LoVo (cell line): ENCODE results near the gene TRPM5.

ENCODE experiments used
- DNase-seq: peaks from one replicate; pipeline ENCODE4 v3.0.0-alpha.2; 2016; ENCODE audit warnings: low spot score

The TRPM5 gene

DNA sequence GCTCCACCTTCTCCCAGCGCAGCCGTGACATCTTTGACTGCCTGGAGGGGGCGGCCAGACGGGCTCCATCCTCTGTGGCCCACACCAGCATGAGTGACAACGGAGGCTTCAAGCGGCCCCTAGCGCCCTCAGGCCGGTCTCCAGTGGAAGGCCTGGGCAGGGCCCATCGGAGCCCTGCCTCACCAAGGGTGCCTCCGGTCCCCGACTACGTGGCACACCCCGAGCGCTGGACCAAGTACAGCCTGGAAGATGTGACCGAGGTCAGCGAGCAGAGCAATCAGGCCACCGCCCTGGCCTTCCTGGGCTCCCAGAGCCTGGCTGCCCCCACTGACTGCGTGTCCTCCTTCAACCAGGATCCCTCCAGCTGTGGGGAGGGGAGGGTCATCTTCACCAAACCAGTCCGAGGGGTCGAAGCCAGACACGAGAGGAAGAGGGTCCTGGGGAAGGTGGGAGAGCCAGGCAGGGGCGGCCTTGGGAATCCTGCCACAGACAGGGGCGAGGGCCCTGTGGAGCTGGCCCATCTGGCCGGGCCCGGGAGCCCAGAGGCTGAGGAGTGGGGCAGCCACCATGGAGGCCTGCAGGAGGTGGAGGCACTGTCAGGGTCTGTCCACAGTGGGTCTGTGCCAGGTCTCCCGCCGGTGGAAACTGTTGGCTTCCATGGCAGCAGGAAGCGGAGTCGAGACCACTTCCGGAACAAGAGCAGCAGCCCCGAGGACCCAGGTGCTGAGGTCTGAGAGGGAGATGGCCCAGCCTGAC lies 41.2 kb downstream of the TRPM5 start:
- DNase-seq = no peak

DNA sequence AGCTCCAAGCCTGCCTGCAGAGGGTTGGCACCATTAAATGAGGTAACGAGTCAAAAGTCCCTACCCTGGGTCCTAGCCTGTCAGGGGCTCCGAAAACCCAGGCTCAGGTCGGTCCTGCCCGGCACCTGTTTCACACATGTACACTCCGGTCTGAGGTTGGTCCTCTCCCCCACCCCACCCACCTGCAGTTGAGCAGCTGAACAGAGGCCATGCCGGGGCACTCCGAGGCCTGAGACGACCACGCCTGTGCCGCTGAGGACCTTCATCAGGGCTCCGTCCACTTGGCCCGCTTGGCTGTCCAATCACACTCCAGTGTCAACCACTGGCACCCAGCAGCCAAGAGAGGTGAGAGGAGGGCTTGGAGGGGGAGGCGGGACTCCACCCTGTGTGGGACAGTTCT lies 42.2 kb downstream of the TRPM5 start:
- no peak for DNase-seq

DNA sequence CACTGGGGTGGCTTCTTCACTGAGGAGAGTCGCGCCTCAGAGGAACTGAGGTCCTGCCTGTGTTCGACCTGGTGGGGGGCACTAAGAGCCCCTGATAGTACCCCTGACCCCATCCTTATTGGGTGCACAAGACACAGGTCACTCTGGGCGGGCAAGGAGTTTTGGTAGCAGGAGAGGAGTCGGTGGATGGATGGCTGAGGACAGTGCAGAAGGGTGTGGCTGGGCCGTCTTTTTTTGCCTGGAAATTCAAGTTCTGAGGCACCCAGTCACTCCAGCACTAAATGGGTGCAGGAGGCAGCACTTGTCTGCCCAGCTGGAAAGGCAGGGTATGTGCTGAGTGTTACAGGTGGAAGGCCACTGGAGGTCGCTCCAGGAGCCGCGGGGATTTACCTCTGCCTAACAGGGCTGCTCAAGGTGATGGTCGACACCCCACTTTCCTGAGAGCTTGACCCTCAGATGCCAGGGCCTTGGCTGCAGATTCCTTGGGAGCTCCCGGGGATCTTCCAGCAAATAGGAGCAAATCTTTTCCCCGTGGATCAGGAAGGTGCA lies 42.8 kb downstream of the TRPM5 start:
- no peak for DNase-seq

DNA sequence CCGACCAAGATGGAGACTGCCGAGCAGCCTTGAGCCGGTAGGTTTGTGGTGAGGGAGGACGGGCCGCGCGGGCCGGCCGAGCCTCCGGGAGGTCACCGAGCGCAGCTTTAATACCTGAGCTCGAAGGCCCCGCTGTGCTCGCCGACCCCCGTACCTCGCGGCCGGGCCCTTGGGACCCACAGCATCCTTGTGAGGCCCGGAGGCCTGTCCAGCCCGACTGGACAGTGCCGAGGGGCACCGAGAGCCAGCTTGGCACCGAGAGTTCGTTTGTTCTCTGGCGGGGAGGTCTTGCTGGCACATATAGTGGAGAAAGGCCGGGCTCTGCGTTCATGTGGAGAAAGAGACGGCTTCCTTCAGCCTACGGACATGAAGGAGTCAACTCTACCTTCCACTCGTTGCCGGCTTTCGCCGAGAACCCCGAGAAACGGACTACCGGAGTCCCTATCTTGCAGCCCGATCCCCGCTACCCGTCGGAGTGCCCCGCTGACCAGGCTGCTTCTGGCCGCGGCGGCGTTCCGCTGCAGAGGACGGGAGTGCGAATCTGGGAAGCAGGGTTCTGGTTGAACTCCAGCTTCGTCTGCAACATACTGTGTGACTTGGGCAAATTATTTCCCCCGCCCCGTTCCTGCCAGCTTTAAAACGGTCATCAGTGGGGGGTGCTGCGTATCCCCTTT lies 43.4 kb downstream of the TRPM5 start:
- DNase-seq = no peak

DNA sequence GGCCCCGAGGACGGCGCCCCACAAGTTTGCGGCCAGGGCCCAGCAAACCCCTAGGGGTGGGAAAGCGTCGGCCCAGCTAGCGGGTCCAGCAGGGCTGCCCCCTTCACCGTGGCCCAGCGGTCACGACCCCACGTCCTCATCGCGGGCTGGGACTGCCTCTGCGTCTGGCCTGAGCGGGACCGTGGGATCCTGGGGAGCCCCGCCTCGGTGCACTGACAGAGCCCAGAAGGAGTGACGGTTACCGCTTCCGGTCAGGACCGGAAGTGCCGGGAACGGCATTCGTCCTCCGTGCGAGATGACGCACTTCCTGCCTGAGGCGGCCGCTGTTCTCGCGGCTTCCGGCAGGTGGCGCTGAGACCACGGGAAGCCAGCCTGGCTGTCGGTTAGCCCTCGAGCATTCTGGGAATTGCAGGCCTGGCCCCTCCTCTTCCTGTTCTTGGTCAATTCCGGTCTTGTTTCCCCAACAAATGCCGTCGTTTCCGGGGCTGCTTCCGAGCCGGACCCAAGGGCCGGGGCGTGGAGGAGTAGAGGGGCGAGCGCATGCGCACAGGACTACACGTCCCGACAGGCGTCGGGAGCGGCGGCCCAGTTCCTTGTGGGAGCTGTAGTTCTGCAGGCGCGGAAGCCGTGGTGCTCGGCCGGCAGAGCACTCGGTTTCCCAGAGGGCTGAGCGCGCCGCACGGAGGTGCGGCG lies 44.1 kb downstream of the TRPM5 start, which contains the start of gene TSSC4:
Gene TSSC4, plus strand, starts transcription at position 682 of the 693 bp plus-strand sequence. CDS start 1,884 bp downstream, outside the sequence.
- DNase-seq = peak; percentile 100

DNA sequence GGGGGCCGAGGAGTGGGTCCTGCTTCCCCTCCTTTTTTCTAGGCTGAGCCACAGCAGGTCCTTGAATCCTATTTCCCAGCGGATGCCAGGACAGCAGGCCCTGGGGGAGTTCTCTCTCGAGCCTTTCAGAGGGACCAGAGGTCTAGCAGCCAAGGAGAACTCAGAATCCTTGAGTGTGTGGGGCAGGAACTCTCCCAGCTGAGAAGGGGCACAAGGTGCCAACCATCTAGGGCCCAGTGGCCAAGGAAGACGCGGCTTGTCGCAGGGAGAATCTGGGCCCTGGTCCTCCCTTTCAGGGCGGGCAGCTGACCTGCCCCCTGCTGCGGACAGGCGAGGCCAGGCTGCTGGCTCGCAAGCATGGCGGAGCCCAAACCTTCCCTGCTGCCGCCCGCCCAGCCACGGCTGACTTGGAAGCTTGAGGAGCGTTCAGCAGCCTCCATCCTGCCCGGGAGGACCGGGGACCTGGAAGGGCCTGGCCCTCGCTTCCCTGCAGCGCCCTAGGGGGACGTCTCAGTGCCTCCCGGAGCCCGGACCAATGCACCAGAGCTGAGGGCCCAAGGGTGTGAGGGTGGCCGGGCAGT lies 44.7 kb downstream of the TRPM5 start:
- peak; percentile 25 for DNase-seq

DNA sequence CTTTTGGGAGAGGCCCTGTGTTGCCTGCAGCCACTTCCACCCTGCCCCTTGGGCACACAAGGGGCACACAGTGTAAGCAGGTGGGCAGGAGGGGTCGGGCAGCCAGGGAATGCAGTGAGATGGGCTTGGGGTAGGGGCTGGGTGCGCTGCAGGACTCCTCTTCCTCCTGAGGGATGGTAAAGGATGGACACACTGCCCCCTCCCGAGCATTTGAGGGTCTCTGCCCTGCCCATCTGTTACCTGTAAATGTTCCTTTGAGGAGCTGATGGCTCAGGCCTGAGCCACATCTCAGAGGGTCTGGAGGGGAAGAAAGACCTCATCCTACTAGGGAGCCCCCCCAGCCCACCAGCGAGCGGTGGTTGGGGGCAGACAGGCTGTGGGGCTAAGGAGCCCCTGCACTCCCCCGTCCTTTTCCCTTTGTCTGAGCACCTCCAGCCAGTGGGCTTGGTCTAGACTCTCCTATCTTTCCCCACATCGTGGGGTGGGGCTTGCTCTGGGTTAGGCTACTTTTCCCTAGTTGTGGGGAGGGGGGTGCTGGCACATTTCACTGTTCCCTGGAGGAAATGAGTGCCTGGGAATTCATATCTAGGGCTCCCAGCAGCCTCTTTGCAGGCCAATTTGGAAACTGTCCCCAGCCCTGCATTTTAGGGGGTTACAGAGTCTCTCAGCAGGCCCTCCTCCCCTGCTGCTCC lies 45.5 kb downstream of the TRPM5 start:
- no peak for DNase-seq

DNA sequence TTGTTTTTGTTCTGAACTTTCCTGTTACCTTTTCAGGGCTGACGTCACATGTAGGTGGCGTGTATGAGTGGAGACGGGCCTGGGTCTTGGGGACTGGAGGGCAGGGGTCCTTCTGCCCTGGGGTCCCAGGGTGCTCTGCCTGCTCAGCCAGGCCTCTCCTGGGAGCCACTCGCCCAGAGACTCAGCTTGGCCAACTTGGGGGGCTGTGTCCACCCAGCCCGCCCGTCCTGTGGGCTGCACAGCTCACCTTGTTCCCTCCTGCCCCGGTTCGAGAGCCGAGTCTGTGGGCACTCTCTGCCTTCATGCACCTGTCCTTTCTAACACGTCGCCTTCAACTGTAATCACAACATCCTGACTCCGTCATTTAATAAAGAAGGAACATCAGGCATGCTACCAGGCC lies 47.3 kb downstream of the TRPM5 start:
- no peak for DNase-seq

DNA sequence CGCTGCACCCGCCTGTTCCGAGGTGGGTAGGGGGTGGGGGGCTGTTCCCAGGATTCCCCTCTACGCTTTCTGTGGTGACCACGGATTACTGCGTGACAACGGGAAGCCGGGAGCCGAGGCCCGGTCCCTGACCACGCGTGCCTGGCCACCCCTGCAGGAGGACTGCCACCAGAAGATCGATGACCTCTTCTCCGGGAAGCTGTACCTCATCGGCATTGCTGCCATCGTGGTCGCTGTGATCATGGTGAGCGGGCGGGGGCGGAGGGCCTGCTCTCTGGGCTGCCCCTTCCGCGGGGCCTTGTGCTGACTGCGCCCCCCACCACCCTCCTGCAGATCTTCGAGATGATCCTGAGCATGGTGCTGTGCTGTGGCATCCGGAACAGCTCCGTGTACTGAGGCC lies 47.8 kb downstream of the TRPM5 start:
- DNase-seq = no peak

DNA sequence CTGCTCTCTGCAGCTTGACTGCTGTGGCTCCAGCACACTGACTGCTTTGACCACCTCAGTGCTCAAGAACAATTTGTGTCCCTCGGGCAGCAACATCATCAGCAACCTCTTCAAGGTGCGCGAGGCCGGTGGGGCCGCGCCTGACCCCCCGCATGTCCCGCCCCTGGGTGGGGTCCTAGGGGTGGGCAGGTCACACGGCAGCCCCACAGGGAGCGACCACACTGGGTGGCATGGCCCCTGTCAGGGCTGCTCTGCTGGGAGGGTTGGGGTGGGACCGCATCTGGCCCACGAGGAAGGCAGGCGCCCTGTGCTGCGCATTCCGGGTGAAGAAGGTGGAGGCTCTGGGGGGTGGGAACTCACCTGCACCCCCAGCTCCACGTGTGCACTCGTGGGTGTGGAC lies 48.5 kb downstream of the TRPM5 start:
- DNase-seq = no peak

DNA sequence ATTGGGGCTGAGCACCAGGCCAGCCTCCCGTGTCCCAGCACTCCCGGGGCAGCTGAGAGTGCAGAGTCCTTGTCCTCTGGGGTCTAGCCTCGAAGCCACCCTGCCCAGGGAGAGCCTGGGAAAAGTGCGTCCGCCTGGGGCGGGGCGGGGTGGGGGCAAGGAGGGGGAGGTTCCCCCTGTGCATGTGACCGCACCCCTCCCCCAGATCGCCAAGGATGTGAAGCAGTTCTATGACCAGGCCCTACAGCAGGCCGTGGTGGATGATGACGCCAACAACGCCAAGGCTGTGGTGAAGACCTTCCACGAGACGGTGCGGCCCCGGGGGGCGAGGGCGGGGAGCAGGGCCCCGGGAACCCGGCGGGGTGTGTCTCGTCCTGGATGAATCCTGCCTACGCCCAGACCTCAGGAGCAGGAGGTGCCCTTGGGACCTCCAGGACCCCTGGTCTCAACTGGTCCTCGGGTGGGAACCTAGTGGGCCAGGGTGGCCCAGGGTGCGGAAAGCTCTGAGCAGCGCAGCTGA lies 49.0 kb downstream of the TRPM5 start:
- no peak for DNase-seq

DNA sequence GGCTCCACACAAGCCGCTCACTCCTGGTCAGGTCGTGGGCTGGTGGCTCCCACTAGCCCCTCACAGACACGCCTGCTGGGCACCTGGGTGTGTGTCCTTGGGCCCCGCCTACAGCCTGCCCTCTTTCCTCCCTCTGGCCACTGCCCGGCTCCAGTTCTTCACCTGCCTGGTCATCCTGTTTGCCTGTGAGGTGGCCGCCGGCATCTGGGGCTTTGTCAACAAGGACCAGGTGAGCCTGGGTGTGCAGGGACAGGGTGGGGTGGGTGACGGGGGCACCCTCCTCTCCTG lies 49.6 kb downstream of the TRPM5 start:
- no peak for DNase-seq
